ENCODE results near the gene SCN2A. TPM values are rescaled to one million over a fixed set of nuclear protein-coding genes. Genes with fewer than 3 reads are reported as not detected.

The SCN2A gene
- total and polyA plus RNA-seq, 9 of the 15 experiments (the other 6 are each of a cell fraction or from before 2014, with no cell fraction given): 0.08 to 0.69 (median 0.31) TPM; not detected in 1

- POLR2A ChIA-PET: no interaction called here
- Histone ChIP-seq H3K27me3 (ENCODE audit: control insufficient read depth in 2 of 2, insufficient read depth in 2 of 2, low read length in 2 of 2) (no peaks in the 10 kb centered on the region), H2AFZ (ENCODE audit: low read depth, low read length) (no peak overlapping the region), H3K4me3 (no peak overlapping the region), H3K9me3 (replicated peaks; ENCODE audit: control insufficient read depth, insufficient read depth, low read depth, low read length) (no peaks in the 10 kb centered on the region), H3K79me2 (ENCODE audit: control insufficient read depth, insufficient read depth, low read length) (no peaks in the 10 kb centered on the region), H3K4me2 (ENCODE audit: insufficient read depth, low read length) (no peak overlapping the region), H3K9me1 (ENCODE audit: control insufficient read depth, insufficient read depth, low read length) (no peaks in the 10 kb centered on the region), H3K4me1 (replicated peaks in 1 of 2; ENCODE audit: control insufficient read depth in 2 of 2, insufficient read depth in 2 of 2, low read length in 2 of 2) (no peaks in the 10 kb centered on the region), H3K9ac (ENCODE audit: insufficient read depth in 1 of 2, low read depth in 2 of 2, low read length in 2 of 2) (no peak overlapping the region), H3K36me3 (ENCODE audit: control insufficient read depth, insufficient read depth, low read length) (no peaks in the 10 kb centered on the region), H4K20me1 (replicated peaks; ENCODE audit: control insufficient read depth, insufficient read depth, low read length) (no peaks in the 10 kb centered on the region), H3K27ac (ENCODE audit: extremely low read depth, low read depth, low read length) (no peak overlapping the region)
- no TSS peak for BruUV-seq (replicated peaks)
- ATAC-seq (no peak), FAIRE-seq (no peak), DNase-seq (ENCODE audit: extremely low read depth in 1 of 4, low spot score in 3 of 4) (no peak)
- intact Hi-C loops (cut with micrococcal nuclease): no loop called here
- TF ChIP-seq HDAC1 (IDR thresholded peaks at IDR 0.05) (no peak), ZNF316 (IDR thresholded peaks at IDR 0.05) (no peak), HDAC6 (IDR thresholded peaks at IDR 0.05; ENCODE audit: low read depth, low read length) (no peak), CBX3 (IDR thresholded peaks at IDR 0.05; ENCODE audit: borderline replicate concordance in 1 of 2, low read length in 2 of 2) (no peak), PPARD (CRISPR knock-in tag; IDR thresholded peaks at IDR 0.05) (no peak), XRCC4 (IDR thresholded peaks at IDR 0.05; ENCODE audit: extremely low read depth, insufficient read depth, insufficient read length) (no peak), MTA3 (IDR thresholded peaks at IDR 0.05; ENCODE audit: borderline replicate concordance) (no peak), TCFL5 (CRISPR knock-in tag; conservative IDR thresholded peaks at IDR 0.05) (no peak)
- 3% methylated on average over 2 of the region's 2 CpGs for WGBS (ENCODE audit: insufficient coverage, low coverage, missing lambda C conversion rate)
- in situ Hi-C loops (cut with MboI): no loop called here
- CTCF ChIA-PET (ENCODE audit: low intra/inter-chr PET ratio): no interaction called here
Measured at GRCh38 chr2:165240916-165241315, 1.7 kb downstream of the SCN2A start.
